HL-60 (cell line): ENCODE measurements around the gene TSPAN33.

ENCODE experiments used
- POLR2AphosphoS5 ChIP-seq: IDR thresholded peaks from 2 replicates; pipeline ENCODE4 v1.6.1; 2012; ENCODE audit warnings: low read depth
- TF ChIP-seq, protein P1 (sequence below): IDR thresholded peaks from one replicate; pipeline ENCODE4 v1.5.1; 2011; ENCODE audit warnings: low read length, control low read depth, inconsistent platforms; ENCODE audit not compliant: insufficient read depth

DNA sequence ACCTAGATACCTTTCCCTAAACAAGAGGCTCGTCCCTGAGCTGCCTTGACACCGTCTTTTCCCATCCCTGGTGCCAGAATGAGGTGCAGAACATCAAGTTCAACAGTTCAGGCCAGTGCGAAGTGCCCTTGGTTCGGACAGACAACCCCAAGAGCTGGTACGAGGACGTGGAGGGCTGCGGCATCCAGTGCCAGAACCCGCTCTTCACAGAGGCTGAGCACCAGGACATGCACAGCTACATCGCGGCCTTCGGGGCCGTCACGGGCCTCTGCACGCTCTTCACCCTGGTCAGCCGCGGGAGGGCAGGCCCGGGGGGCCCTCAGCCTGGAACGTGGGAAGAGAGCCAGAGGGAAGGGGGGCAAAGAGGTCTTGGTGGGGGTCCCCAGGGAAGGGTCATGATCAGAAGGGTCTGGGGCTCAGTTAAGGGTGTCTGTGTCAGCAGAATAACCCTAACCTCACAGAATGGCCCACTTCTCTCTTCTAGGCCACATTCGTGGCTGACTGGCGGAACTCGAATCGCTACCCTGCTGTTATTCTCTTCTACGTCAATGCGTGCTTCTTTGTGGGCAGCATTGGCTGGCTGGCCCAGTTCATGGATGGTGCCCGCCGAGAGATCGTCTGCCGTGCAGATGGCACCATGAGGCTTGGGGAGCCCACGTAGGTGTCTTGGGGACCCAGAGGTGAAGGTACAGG lies 60.8 kb downstream of the TSPAN33 start:
- no peak for TF ChIP-seq POLR2AphosphoS5
- TF ChIP-seq, protein P1, sequence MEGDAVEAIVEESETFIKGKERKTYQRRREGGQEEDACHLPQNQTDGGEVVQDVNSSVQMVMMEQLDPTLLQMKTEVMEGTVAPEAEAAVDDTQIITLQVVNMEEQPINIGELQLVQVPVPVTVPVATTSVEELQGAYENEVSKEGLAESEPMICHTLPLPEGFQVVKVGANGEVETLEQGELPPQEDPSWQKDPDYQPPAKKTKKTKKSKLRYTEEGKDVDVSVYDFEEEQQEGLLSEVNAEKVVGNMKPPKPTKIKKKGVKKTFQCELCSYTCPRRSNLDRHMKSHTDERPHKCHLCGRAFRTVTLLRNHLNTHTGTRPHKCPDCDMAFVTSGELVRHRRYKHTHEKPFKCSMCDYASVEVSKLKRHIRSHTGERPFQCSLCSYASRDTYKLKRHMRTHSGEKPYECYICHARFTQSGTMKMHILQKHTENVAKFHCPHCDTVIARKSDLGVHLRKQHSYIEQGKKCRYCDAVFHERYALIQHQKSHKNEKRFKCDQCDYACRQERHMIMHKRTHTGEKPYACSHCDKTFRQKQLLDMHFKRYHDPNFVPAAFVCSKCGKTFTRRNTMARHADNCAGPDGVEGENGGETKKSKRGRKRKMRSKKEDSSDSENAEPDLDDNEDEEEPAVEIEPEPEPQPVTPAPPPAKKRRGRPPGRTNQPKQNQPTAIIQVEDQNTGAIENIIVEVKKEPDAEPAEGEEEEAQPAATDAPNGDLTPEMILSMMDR, result no peak
